Islet precursor cell (in vitro differentiated cells): ENCODE results near the gene DDX20.

ENCODE experiments used
- DNase-seq: peaks from one replicate; pipeline ENCODE4 v3.0.0-alpha.2; 2018

DDX20 gene

DNA sequence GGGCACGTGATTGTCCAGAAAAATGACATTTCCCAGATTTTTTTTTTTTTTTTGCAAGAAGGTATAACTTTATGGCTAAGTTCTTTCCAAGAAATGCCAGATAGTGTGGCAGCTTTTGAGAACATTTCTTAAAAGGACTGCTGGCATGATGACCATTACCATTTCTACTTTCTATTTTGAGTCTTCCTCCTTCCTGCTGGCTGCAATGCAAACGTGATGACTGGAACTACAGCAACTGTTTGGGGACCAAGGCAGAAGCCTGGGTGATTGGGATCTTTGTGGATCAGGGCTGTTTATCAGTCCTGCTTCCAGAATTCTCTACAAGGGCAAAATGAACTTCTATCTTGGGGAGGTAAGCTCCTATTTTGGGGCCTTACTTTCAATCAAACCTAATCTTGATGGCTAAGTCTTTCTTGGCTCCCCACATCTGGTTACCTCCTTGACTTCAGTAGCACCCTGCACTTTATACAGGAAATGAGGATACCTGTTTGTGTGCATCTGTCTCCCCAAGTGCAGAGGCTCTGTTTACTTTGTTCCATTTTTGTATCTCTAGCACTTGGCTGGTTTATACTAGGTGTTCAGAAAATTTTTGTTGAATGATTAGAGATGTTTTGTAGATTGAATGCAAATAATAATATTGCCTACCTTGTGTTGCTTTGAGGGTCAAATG is 3.7 kb upstream of the DDX20 start:
- DNase-seq: no peak

DNA sequence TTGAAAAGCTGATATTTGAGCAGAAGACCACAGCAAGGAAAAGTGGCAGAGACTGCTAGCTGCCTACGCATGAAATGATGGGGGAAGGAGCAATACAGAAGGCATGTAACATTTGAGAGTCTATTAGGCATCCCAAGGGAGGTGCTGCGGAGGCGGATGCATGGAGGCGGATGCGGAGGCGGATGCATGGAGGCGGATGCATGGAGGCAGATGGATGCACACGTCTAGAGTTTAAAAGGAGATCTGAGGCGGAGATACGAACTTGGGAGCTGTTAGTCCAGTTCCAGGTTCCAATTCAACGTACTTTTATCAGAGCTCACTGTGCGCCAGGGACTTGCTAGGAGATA is 744 bp upstream of the DDX20 start:
- peak; percentile 81 for DNase-seq

DNA sequence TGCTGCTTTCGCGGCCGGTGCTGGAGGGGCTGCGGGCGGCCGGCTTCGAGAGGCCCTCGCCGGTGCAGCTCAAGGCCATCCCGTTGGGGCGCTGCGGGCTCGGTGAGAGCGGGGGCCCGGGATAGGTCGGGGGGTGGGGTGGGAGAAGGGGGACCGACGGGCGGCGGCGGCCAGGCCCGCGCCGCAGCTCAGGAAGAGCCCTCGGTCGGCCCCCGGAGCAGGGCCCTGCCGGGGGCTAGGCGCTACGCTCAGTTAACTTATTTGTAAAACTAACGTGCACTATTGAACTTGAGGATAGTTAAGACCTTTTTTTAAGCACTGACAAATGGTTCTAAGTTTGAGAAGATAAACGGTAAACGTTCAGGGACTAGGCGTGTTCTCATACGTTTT is 418 bp downstream of the DDX20 start:
- no peak for DNase-seq

DNA sequence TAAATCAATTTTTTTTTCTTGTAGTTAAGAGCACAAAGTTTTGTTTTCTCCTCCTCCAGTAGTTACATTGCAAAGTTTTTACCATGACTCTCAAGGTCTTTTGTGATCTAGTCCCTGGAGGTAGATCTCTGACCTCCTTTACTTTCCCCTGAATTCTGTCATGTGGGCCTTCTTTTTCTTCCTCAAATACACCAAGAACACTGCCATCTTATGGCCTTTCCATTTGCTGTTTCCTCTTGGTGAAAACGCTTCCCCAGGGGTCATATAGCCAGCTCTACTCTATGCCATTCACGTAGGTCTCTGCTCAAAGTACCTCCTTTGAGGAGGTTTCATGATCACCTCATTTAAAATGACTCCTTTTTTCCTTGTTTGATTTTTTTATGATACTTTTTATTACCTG is 2.7 kb downstream of the DDX20 start:
- DNase-seq: no peak

DNA sequence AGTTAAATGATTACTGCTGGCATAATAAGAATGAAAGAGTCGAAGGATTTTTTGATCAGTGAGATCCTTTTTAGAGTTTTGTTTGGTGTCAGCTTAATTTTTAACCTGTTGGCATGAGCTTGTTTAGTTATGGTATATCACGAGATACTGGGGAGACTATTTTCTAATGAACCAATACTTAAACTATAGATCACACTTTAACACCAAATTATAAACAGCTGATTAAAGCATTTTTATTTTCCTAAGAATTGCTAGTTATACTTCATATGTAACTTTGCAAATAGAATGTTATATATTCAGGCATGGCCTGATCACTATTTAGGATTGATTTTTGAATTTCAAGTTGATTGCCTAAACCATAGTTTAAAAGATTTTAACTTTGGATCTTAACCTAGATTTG is 6.0 kb downstream of the DDX20 start:
- no peak for DNase-seq

DNA sequence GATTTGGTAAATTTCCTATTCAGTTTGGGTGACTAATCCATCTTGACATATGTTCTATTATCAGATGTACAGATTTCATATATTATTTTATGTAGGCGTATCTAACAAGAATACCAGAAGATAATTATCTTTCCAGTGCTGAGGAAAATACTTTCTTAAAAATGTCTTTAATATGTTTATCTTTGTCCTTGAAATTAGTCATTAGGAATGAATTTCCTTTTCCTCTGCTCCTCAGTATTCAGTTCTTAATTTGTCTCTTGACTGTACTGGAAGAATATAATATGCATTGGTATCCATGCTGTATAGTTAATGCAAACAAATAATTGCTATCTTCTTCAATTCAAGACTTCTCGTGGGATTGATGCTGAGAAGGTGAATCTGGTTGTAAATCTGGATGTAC is 6.6 kb downstream of the DDX20 start:
- DNase-seq: no peak

DNA sequence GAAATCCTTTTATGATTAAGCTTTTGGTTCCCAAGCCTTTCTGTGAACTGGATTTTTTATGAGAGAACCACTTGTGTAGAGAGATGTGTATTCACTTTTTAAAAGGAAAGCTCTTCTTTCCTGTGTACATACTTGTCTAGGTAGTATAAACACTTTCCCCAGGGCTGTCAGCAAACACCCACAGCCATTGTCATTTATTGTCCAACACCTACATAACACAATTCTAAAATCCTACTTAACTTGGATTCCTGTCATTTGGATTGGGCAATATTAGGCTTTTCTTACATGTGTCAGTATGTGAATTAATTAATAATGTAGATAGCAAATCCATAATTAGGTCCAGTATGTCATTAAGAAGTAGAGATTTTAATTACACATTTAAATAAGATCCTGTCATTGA is 12.3 kb downstream of the DDX20 start:
- no peak for DNase-seq

DNA sequence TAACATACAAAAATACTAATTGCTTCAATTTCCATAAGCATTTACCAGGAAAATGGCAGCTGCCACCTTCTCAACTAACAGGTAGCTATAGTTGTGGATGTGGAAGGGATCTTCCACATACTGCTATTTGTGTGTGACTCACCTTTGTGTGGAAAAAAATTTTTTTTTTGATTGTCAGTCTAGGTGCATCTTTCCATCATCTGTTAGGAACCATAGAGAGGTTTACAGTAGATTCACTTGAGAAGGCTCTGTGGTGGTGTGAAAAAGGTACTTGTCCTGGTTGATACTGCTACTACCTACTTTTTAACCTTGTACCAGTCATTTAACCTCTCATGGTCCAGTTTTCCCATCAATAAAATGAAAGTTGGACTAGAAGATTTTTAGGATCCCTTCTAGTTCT is 12.9 kb downstream of the DDX20 start:
- DNase-seq: no peak

DNA sequence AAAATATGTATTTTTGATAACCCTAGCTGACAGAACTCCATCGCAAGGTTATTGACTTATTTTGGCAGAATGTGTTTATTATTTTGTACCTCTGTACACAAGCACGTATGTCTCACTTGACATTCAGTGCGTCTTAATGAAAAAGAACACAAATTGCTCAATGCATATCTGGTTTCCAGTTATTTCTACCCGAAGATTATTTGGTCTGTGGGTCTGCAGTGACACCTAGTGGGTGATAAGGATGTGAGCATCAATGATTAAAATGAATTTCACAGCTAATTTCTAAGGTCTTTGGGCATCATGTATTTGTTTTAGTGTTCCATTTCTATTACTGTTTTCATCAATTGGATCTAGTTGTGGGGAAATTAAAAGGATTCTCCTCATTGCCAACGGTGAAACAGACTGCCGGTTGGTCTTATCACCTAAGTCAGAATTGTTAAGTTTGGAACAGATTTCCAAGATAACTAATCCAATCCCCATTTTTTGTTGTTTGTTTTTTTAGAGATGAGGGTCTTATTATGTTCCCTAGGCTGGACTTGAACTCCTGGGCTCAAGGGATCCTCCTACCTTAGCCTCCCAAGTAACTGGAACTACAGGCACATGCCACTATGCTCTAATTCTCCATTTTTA is 13.9 kb downstream of the DDX20 start:
- DNase-seq: no peak

DNA sequence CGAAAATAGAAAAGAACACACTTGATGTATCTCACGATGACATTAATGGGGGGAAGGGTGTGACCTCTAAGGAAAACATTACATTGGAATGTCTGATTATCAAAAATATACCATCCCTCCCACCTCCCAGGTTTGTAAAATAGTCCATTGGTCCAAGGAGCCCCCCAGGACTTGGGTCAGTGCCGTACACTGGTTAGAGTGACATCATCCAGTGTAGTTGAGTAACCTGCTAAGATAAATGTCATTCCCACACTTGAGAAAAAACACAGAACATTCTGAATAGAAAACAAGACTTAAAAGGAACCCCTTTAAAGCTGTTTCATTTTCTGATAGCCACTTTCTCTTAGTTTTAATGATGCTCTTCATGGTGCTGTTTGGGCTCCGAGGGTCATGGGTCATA is 15.2 kb downstream of the DDX20 start:
- no peak for DNase-seq

DNA sequence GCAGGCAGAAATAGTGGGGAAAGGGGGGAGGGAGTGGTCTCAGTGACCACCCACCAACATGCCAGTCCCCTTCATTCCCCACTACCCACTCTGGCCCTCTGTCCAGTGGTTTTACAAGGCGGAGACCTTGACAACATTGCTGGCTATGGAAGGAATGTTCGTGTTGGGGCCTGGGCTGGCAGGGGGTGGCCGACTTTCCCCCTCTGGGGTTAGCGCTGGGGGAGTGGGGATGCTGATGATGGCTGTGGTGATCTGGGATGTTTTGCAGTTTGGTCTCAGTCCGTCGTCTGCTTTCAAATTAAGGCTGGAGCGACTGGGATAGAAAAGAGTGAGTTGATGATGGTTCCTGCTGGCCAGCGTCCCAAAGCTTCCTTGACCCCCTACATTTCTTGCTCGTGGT is 20.3 kb downstream of the DDX20 start:
- DNase-seq: no peak

DNA sequence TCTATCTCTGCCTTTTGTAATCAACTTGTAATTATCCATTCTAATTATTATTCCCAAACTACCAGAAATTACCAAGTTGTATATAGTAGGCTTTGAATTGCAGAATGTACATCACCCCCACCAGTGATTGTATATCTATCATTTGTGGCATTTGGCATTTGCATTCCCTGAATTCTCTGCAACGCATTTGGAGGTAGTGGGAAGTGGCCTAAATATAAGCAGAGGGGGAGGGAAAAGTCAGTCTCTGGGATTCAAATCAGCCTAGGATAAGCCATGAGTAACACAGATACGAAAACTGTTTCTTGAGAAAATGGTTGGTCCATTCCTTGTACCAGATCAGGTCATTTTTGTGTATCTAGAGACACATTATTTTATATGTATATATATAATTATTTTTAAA is 20.7 kb downstream of the DDX20 start:
- DNase-seq: no peak

DNA sequence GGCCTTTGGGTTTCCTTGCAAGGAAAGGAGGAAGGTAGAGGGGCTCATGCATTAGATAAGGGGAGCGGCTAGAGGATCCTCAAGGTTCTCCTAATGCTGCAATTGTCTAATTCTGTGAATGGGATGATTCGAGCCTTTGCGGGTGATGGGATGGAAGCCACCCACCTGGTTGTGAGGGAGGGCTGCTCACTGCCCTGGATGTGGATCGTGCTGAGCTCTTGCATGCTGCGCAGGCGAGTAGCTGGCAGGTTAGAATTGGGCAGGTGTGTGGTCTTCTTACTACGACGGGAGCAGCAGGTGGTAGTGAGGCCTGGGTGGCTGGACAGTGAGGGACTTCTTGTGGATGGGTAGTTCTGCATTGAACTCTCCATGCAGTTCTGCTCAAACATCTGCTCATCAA is 21.2 kb downstream of the DDX20 start:
- no peak for DNase-seq

DNA sequence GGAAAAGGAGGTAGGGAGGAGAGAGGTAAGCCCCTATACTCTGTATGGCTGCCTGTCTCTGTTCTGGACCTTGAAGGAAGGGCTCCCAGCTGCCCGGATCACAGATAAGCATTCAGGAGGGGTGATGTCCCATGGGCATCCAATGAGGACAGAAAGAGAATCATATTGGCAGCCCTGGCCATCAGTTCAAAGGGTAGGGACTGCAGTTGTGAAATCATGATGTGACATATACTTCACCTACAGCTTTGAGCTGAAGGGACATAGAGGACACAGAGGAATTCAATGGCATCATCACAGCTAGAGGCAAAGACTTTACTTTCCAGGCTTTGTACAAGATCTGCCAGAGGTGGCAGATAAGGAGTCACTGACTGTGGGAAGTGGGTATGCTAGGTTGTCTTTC is 21.6 kb downstream of the DDX20 start:
- DNase-seq: no peak

DNA sequence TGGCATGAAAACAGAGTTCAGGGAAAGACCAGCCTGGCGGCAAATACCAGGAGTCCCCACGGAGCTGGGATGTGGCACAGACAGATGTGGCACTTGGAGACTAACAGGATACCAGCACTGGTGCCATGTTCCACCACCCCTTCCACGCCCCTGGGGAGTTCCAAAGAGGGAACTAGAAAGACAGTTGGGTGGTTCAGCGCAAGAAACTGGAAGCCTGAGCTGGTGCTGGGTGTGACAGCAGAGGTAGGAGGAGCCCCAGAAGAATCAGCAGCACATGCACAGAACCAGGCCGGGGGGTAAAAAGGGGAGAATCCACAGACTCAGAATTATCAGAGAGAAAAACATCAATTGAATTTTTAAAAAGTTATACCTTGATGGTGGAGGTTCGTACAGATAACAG is 22.4 kb downstream of the DDX20 start:
- no peak for DNase-seq

DNA sequence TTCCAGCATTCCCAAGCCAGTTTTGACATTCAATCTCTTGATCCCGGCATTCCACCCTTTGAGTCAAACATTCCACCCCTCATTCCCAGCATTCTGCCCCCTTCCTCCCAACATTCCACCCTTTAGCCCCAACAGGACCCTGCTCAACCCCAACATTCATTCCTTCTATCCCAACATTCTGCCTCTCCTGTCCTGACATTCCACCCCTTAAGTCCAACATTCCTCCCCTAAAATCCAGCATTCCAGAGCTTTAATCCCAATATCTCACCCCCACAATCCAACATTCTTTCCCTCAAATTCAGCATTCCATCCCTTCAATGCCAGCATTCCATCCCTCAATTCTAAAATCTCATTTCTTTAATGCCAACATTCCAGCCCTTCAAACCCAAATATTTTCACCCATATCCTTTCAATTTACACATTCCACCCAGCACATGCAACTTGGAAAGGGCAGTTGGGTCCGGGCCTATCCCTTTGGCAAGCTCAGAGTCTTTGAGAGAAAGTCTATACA is 22.9 kb downstream of the DDX20 start:
- no peak for DNase-seq

DNA sequence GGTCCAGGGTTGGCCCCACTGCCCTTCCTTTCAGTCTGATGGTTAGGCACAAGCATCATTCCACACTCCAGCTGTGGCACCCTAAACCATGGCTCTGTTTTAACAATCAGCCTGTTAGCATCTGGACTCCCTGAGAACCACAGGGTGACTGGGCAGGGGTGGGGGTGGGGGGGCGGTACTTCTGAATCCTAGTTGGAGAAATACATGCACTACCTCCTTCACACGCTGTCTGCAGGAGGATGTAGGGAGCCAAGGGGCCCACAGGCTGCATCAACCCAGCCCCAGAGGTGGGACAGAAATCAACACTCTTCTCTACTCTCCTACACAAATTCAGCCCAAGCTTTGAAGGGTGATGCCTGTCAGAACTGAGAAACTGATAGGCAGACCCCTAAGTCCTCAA is 23.8 kb downstream of the DDX20 start:
- DNase-seq: no peak

DNA sequence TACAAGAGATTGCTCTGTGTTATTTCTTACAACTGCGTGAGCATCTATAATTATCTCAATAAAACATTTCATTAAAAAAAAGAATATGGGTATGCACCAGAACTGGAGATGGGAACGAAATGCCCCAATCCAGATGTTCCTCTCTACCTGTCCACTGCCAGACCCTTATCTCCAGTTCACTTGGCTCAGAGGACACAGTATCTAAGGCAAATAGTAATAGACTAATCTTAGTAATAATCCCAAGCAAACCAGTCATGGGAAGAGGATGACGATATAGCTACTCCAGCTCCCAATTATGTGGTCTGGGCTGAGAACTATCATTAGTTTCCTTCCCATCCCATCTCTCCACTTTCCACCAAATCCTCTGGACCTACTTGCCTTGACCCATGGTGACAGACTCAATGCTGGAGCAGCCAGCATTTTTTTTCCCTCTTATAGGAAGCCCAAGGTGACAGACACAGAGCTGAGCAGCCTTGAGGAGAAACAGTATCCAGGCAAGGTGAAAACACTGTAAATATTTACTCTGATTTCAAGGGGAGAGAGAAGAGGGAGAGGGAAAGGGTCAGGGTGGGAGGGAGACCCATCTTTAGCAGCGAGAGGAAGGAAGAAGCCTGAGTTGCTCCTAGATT is 28.7 kb downstream of the DDX20 start:
- DNase-seq: no peak

DNA sequence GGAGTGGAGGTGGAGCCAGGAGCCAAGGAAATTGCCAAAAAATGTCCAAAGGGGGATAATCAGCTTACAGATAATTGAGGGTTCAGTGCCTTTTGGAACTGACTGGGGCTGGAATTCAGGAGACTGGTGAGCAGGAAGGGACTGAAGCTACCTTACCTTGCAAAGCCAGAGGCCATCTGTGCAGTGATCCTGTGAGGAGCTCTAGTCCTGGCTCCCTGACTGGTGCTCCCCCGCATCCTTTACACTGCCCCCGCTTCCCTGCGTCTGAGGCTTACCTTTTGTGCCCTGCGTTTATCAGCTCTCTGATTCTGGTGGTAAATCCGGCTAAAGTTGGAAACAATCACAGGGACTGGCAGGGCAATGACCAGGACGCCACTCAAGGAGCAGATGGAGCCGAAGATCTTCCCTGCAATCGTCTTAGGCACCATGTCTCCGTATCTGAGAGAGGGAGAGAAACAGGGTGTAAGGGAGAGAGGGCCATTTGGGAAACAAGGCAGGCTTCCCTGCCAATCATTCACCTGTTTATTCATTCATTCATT is 31.0 kb downstream of the DDX20 start:
- DNase-seq: no peak

DNA sequence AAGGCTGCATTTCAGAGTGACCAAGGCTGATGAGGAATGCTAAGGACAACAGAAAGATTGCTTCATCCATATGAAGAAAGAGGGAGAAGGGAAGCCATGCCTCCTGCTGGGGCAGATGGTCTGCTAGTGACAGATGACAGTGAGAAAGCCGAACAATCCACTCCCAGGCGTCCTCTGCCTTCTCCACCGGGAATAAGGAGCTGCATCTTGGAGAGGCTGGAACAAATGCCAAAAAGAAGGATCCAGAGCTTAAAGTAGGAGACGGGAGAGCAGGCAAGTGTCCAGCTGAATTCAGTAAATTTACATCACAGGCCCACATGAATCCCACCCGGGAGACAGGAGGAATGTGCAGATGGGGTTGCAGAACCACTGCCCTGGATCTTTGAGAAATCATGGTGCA is 33.4 kb downstream of the DDX20 start:
- DNase-seq: no peak

DNA sequence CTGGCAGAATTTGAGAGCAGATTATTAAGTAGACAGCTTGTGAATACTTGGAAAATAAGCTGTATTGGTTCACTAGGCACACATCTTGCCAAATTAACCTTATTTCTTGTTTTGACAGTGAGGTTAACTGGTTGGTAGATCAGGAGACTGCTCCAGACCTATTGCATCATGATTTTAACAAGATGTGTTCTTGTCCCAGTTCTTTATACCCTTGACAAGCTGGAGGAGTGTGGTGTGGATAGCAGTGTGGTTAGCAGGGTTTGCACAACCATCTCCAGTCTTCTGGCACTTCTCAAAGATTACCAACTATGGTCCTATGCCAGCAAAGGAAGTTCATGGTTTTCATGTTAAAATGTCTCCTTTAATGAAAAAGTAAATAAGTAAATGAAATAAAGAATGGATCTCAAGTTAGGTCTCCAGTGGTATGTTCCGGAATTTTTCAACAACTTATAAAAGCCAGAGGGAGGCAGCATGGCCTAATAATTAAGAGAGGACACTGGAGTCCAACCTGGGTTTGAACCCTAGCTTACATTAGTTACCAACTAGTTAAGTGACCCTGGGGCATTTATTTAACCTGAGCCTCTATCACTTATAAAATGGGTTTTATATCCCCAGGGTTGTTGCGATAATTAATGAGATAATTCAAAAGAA is 34.1 kb downstream of the DDX20 start:
- DNase-seq: no peak

DNA sequence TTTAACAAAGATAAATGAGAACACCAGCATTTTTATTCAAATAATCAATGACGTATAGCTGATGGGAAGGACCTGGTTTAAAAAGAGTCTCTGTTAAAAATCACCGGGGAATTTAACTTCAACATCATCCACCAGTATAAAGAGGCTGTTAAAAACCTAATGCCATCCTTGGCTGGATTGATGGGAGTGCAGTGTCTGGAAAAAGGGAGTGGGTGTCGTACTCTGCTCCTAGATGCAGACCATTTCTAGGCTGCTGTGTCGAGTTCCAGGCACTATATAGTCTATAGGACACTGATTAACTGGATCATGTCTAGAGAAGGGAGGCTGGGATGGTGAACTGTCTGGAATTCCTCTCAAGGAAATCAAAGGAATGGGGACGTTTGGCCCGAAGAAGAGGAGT is 36.1 kb downstream of the DDX20 start:
- no peak for DNase-seq

DNA sequence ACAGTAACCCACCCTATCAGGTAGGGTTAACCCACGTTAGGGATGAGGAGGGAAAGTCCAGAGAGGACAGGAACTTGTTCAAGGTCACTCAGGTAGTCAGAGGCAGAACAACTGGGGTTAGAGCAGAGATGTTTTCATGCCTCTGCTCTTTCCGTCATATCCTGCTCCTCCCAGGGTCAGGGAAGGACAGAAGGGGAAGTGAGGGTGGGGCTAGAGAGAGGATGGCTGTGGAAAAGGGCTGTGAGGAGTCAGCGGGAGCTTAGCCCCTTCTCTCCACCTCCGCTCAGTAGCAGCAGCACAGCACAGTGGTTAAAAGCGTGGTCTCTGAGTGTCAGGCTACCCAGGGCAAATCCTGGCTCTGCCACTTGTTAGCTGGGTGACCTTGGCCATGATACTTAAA is 36.5 kb downstream of the DDX20 start:
- DNase-seq: no peak

DNA sequence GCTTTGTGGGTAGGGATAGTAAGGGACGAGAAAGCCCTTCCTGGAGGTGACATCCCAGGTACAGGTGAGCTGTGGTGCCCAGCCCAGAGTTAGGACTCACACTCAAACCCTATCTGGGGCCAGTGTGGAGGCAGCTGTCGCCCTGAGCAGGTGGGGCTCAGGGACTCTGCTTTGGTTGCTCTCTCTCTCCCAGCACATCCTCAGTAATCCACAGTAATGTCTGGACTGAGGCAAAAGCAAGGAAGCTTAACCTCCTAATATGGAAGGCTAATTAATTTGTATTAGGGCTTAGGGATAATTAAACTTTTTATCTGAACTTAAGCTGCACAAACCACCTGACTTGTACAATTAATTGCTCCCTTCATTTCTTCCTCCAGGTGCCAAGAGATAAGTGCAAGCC is 38.2 kb downstream of the DDX20 start:
- no peak for DNase-seq
